NCI-H82 (cell line): ENCODE measurements around the gene OGDH.

Source experiments
- DNase-seq: peaks from one replicate; lab custom pipeline; 2025; lab: John Stamatoyannopoulos, UW

OGDH gene

GRCh38 chr7:44618753-44619152, 12.3 kb downstream of the OGDH start:
- DNase-seq = no peak

- no peak for DNase-seq
Measured at GRCh38 chr7:44621034-44621749, 14.8 kb downstream of the OGDH start.

GRCh38 chr7:44621750-44622103, 15.3 kb downstream of the OGDH start:
- no peak for DNase-seq

GRCh38 chr7:44622342-44623151, 16.1 kb downstream of the OGDH start:
- DNase-seq = no peak

GRCh38 chr7:44624318-44624717, 17.9 kb downstream of the OGDH start:
- DNase-seq = no peak

- DNase-seq = no peak
Measured at GRCh38 chr7:44625526-44626471, 19.4 kb downstream of the OGDH start.

GRCh38 chr7:44626620-44627019, 20.2 kb downstream of the OGDH start:
- DNase-seq = no peak

- no peak for DNase-seq
Measured at GRCh38 chr7:44629829-44630522, 23.5 kb downstream of the OGDH start.

GRCh38 chr7:44630792-44631457, 24.5 kb downstream of the OGDH start:
- DNase-seq = no peak

- DNase-seq = no peak
Measured at GRCh38 chr7:44631458-44632115, 25.2 kb downstream of the OGDH start.

- DNase-seq = no peak
Measured at GRCh38 chr7:44632196-44632595, 25.8 kb downstream of the OGDH start.

- no peak for DNase-seq
Measured at GRCh38 chr7:44633254-44634186, 27.1 kb downstream of the OGDH start.

GRCh38 chr7:44634187-44634838, 27.9 kb downstream of the OGDH start:
- DNase-seq = no peak

GRCh38 chr7:44634839-44635591, 28.6 kb downstream of the OGDH start:
- peak; percentile 11 for DNase-seq

- no peak for DNase-seq
Measured at GRCh38 chr7:44636041-44636584, 29.7 kb downstream of the OGDH start.

GRCh38 chr7:44636926-44637325, 30.5 kb downstream of the OGDH start:
- DNase-seq = no peak

GRCh38 chr7:44637788-44638594, 31.6 kb downstream of the OGDH start:
- DNase-seq = no peak
